NCI-H460 (cell line): ENCODE measurements around the gene CYP1B1. TPM values are rescaled to one million over a fixed set of nuclear protein-coding genes. Genes with fewer than 3 reads are reported as not detected.

Experiments used
- DNase-seq: peaks from one replicate; pipeline ENCODE4 v3.0.0-alpha.2; 2016; ENCODE audit warnings: low read depth; ENCODE audit errors: extremely low read depth
- total RNA-seq: library from RNA; depleted of rRNA; stranded (reverse); fragments of >200 nt; shearing (Covaris generic); gene quantifications from 2 replicates; pipeline ENCODE4 v1.2.3, GENCODE V29; 2014

The CYP1B1 gene
- total RNA-seq, 1 experiment from 2014 or later: 82.4 TPM

DNA sequence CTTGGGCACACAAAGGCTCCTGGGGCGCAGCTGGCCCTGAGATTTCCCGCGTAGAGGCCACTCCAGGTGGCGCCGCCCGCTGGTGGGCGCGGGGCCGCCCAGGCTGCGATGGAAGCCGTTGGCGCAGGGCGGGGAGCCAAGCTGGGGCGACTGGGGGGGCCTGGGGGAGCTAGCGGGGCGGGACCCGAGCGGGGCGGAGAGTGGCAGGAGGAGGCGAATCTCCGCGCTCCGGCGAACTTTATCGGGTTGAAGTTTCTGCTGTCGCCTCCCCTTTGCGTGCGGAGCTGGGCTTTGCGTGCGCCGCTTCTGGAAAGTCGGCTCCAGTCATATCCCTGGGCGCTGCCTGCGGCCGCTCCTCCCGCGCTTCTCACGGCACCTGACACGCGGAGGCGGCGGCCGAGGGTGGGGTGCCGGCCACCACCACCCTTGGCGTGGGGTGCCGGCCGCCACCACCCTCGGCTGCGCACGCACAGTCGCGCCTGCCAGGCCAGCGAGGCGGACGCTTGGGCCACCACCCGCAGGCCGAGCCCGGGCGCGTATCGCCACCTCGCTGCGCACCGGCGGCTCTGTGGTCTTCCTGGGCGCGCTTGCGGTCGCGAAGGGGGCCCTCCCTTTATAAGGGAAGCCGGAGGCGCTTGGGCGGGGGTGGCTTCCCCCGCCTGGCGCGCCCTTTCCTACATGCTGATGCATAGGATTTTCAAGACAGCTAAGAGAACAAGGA is 919 bp upstream of the CYP1B1 start:
- peak; percentile 91 for DNase-seq

DNA sequence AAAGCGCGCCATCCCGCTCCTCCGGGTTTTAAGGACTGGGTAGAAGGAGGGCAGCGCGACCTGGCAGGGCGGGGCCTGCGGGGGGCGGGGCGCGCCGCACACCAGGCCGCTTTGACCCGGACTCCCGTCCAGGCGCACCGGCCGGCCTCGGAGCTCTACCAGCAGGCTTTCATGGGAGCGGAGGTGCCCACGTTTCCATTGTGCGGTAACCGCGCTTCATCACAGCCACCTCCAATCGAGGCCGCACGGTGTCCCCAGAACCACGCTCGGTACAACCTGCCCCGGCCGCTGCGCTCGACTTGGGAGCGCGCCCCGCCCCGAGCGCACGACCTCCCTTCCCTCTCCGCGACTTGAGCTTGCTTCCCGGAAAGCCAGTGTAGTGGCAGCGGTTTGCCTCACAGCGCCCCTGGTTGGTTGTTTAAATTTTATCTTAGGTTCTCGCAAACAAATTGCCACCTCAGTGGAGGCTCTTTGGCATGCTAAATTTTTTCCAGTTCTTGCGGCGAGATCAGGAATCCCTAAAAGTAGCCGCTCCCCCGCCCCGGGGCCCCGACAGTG is 280 bp upstream of the CYP1B1 start:
- peak; percentile 81 for DNase-seq

DNA sequence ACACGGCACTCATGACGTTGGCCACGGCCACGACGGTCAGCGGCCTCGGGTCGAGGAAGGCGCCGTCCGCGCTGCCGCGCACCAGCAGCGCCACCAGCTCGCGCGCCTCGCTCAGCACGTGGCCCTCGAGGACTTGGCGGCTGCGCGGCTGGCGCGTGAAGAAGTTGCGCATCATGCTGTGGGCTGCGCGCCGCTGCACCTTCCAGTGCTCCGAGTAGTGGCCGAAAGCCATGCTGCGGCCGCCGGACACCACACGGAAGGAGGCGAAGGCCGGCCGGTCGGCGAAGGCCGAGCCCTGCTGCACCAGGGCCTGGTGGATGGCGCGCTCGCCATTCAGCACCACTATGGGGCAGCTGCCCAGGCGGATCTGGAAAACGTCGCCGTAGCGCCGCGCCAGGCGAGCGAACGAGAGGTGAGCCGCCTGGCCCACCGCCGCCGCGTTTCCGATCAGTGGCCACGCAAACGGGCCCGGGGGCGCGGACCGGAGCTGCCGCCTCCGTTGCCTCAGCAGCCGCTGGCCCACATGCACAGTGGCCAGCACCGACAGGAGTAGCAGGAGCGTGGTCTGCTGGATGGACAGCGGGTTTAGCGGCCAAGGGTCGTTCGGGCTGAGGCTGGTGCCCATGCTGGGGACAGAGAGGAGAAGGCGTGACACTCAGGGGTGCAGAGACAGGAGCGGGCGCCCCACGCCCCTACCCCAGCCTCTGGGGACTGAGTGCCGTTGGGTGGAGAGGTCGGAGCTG is 1.0 kb downstream of the CYP1B1 start:
- DNase-seq: no peak

DNA sequence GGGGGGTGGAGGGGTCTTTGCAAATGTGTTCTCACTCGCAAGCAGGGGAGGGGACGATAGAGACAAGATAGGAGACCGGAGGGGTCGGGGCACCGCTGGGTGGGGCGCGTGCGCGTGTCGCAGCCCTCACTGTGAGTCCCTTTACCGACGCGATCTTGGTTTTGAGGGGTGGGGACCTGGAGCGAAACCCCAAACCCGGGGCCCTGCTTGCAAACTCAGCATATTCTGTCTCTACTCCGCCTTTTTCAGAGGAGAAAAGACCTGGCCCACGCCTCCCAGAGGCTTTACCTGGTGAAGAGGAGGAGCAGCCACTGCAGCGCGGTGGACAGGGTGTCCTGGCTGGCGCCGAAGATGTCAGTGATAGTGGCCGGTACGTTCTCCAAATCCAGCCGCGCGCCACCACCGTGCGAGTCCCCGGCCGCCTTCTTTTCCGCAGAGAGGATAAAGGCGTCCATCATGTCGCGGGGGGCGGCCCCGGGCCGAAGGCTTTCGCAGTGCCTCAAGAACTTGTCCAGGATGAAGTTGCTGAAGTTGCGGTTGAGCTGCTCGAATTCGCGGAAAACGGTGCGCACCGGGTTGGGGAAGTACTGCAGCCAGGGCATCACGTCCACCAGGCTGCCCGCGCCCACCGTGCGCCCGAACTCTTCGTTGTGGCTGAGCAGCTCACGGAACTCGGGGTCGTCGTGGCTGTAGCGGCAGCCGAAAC is 1.7 kb downstream of the CYP1B1 start:
- DNase-seq: no peak

DNA sequence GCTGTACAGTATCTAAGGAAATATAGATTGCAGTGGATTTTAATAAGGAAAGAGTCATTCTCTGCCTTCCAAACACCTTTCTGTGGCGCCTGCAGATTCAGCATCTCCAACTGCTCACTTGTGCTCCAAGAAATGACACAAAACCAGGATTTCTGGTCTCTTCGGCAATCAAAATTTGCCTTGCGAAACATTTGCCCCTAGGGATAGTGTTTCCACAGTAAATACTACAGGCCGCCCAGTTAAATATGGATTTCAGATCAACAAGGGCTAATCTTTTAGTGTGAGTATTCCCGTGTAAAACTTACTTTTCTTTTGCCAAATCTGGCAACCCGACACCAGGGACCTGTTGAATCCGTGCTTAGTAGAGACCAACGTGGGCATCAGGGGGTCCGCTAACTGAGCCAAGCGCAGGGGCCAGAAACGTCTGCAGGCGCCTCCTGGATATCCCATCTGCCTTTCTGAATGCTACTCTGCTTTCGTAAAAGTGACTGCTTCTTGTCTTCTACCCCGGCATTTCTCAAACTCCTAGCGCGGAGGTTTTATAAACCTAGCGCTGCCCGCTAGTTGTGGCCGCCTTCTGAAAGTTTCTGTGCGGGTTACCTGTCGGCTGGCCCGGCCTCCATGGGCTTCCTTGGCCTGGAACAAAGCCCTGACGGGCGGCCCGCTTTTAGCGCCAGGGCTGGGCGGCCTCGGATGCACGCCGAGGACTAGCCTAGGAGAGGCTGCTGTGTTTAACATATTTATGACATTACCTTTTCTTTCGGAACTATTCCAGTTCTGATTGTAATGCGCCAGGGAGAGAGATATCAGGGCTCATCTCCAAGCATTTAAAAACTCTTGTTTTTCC is 2.5 kb downstream of the CYP1B1 start:
- DNase-seq: no peak

DNA sequence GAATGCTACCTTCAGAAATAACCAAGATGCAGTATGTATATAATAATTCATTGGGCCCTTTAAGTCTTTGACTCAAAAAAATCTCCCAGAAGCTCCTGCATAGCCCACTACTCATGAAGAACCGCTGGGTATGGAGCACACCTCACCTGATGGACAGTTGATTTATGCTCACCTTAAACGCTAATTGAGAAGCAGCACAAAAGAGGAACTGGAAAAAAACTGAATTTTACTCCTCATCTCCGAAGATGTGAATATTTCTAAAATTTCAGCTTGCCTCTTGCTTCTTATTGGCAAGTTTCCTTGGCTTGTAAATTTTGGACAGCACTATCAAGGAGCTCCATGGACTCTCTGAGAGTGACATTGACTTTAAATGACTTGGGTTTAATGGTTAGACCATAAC is 5.5 kb downstream of the CYP1B1 start:
- DNase-seq: no peak

DNA sequence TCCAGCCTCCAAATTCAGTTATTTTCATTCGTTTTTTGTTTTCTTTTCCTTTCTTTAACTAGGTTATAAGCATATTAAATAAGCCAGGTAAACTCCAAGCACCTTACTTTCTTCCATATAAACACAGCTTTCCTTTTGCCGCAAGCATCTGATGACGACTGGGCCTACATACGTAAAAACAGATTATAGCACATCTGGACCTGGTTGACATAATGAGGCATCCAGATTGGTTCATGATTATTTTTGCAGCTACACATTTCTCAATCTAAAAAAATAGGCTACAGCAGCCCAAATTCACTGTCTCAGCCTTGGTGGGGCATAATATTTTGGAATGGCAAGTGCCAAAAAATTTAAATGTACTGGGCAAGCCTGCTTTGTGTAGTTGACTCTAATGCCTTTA is 7.7 kb downstream of the CYP1B1 start:
- DNase-seq: no peak

DNA sequence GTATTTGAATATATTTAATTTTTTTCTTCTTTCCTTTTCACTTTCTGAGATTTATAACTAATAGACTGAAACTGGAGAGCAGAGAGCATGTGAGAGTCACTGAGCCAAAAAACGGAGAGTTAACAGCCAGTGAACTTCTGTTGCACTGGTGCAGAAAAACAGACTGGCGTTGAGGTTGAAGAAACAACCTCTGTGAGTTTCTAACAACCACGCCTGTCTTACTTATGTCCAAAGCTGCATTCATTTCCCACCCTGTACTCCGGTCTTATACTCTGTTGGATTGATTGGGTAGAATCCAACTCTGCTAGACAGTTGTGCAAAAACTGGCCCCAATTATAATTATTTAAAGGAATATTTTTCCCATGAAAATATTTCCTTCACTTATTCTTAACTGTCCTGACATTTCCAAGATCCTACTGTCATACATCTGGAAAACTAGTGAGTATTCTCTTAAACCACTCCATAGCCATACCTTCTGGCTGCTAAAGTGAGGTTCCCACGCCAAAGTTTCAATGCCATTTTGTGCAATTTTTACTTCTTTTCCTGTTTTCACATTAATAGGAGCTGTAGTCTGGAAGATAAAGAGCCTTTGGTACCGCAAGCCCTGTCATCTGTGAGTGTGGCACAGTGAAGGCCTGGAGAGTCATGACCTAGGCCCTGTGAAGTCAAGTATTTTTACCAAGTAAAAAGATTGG is 9.4 kb downstream of the CYP1B1 start:
- DNase-seq: no peak

DNA sequence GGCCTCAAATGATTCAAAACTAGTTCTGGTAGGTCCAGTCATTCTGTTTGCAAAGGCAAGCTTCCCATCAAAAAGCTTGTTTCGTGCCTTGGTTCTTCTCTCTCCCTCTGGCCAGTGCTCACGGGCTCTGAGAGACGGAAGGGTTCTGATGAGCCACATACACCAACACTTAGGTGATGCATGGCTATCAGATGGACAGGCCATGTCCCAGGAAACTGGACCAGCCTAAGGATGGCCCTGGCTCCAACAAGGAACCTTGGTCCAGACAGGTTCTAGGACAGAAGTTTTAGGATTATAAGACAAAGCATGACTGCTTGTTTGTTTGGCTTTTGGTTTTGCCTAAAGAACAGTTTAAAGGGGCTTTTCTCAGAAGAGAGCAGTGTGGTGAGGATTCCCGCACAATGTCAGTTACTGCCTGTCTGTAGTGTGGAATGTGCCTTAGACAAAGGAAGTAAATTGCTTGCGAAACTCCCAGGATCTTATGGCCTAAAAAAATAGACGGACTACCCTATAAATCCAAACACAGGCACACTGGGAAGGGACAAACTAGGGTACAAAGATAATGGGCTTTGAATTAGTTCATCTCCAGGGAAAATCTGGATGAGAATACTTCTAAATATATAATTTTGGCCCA is 10.3 kb downstream of the CYP1B1 start:
- DNase-seq: no peak

DNA sequence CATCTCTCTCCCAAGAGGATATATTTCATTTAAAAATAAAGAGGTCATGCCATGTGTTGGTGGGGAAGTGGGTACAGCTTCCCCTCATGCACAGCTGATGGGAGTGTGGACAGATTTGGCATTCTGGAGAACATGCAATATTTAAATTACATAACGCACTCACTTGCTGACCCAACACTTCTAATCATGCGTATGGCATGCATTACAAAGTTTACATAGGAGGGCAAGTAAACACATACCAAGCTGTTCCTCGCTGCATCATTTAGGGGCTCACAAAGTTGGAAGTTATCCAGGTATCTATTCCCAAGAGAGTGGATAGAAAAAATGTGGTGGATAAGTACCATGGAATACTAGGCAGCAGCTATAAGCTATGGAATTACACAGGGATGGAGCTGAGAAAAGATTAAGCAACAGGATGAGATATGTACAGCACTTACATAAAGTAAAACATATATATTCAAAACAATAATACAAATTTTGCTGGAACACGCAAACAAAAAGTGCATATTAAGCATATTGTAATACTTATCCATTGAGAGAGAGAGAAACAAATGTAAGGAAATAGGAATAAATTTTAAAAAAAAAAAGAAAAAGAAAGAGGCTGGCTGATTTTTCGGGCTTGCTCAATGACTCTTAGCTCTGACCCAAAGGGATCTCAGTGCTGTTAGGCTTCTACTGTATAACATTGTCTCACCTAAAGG is 11.0 kb downstream of the CYP1B1 start:
- DNase-seq: no peak

DNA sequence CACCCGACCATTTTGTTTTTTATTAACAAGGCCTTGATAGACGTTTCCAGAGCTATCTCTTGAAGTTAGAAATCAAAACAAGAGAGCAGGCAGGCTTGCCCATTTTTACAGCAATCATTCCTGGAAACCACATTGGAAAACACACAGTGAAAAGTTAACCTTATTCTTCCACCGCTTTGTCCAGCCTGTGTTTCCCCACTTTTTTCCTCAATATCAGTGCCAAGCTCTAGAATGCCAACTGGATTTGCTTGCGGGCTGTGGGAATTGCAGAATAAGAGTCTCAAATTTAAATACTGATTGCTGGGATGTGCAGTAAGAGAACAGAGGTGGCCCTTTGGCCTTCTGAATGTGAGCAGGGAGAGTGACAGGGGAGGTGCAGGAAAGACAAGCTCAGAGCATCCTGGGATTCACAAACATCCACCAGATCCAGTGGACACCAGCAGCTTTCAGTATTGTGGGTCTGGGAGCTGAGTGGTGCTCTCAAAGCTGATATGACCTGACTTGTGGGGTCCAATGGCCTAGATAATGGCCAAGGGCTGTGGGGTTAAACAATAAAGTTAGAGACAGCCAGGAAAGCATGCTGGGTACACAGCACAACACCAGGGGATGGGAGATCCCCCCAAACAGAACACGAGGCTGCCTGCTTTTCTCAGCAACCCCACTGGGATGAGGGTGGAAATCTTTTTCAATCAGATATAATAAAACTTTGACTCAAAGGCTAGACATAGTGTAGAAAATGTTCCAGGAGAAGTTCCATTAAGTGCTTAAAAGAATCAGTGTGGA is 15.5 kb downstream of the CYP1B1 start:
- DNase-seq: no peak

DNA sequence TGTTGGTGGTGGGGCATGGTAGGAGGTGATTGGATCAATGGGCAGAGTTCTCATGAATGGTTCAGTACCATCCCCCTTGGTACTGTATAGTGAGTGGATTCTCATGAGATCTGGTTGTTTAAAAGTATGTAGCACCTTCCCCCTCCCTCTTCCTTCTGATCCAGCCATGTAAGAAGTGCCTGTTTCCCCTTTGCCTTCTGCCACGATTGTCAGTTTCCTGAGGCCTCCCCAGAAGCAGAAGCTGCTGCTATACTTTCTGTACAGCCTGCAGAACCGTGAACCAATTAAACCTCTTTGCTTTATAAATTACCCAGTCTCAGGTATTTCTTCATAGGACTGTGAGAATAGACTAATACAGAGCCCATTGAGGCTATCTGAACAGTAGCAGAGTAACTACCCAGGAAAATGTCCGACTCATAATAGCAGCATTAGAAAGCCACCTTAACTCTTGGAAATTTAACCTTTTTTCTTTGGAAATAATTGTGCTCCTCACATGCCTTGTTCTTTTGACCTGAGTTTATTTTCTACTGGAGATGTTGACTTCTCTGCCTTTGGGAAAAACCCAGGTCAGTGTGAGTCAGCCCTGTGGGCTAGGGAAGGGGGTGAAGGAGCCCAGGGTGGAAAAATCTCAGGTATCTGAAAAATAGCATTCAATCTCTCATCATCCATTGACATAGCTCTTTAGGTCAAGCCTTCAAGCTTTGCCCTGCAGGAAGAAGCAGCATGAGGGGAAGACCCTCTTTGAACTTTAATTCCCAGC is 18.1 kb downstream of the CYP1B1 start:
- no peak for DNase-seq

DNA sequence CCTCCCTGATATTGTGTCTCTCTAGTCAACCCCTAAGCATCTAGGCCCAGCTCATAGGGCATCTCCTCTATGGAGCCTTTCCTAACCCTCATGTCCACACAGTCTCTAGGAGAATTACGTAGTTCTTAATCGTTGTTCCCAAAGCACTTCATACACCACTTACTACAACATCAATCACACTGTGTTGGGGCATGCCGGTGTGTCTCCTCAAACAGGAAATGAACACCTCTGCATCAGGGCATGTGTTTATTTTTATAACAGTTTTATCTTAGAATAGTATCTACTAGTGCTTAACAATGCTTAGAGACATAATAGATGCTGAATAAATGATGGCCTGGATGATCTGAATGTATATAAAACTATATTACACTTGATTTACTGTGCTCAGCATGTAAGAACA is 19.7 kb downstream of the CYP1B1 start:
- no peak for DNase-seq

DNA sequence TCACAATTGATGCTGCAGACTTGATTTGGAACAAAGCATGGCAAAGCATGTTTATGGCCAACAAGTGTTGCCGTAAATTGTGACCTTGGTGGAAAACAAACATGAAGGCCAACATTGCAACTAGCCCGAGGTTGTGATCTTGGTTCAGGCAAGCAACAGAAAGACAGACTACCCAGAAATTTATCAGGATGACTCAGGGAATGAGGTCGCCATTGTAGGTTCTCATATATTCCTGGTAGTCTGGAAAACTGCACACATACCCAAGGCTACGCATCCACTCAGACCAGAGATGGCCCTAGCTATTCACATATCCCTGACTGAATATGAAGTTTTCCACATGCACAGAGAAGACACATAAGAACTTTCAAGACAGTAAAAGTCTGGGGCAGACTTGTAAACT is 30.1 kb downstream of the CYP1B1 start:
- no peak for DNase-seq

DNA sequence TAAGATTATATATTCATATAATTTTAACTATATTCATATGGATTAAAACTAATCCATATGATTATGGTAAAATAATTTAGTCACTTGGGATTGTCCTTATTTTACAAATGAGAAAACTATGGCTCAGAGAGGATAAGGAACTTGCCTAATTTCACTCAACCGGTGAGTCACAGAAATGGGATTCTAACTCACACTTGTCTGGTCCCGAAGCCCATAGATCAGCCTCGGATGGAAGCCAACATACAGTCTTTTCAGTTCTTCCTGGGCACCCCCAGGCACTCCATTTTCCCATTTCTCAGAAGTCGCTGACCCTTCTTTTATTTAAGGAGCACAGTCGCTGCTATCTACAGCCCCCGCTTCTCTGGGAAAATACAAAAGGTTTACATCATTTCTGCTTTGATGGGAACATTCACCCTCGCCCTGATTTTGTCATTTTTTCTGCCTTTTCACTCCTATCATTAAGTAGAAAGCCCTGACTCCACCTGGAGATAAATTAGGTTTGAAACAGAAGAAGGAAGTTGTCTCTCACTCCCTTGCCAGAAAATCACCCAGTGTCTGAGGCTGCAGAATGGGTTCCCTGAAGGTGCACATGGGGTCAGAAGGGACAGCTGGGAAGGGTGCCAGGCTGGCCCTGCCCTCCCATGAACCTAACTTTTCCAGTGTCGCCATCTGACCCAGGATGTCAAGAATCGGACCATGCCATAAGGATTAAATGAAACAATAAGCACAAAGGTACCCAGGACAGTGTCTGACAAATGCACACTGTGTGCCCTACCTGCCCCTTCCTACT is 36.6 kb downstream of the CYP1B1 start:
- no peak for DNase-seq

DNA sequence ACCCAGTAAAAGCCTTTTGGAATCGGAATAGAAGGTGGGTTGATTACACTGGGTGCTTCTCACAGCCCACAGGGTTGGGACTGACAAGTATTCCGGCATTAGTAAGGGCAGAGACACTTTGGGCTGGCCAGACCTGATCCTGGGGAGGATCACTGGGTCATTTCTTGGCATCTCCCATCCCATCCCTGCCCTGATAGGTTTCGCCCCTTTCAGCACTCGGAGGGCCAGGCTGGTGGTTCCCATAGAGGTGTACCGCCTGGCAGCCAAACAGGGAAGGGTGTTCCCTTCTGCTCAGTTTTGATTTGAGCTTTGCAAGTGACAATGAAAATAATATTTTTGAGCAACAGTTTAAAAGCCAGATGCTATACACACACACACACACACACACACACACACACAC is 37.3 kb downstream of the CYP1B1 start:
- no peak for DNase-seq
